ENCODE results near the gene ATP1A3. TPM values are rescaled to one million over a fixed set of nuclear protein-coding genes. Genes with fewer than 3 reads are reported as not detected.
A peak's percentile ranks its signal among the peaks of the same experiment; 100 is the strongest.

ATP1A3 gene
- total and polyA plus RNA-seq, 2 of the 13 experiments (the other 11 are each of a cell fraction or from before 2014, with no cell fraction given) = 0.01 to 0.04 TPM

GRCh38 chr19:41951686-41952172 is 42.3 kb downstream of the ATP1A3 start (continued):
- TF ChIP-seq ZSCAN25 (CRISPR knock-in tag; IDR thresholded peaks at IDR 0.05) = 0 out of 2 replicates have a peak, but pooled peaks have one; percentile 26
- TF ChIP-seq, protein P1, sequence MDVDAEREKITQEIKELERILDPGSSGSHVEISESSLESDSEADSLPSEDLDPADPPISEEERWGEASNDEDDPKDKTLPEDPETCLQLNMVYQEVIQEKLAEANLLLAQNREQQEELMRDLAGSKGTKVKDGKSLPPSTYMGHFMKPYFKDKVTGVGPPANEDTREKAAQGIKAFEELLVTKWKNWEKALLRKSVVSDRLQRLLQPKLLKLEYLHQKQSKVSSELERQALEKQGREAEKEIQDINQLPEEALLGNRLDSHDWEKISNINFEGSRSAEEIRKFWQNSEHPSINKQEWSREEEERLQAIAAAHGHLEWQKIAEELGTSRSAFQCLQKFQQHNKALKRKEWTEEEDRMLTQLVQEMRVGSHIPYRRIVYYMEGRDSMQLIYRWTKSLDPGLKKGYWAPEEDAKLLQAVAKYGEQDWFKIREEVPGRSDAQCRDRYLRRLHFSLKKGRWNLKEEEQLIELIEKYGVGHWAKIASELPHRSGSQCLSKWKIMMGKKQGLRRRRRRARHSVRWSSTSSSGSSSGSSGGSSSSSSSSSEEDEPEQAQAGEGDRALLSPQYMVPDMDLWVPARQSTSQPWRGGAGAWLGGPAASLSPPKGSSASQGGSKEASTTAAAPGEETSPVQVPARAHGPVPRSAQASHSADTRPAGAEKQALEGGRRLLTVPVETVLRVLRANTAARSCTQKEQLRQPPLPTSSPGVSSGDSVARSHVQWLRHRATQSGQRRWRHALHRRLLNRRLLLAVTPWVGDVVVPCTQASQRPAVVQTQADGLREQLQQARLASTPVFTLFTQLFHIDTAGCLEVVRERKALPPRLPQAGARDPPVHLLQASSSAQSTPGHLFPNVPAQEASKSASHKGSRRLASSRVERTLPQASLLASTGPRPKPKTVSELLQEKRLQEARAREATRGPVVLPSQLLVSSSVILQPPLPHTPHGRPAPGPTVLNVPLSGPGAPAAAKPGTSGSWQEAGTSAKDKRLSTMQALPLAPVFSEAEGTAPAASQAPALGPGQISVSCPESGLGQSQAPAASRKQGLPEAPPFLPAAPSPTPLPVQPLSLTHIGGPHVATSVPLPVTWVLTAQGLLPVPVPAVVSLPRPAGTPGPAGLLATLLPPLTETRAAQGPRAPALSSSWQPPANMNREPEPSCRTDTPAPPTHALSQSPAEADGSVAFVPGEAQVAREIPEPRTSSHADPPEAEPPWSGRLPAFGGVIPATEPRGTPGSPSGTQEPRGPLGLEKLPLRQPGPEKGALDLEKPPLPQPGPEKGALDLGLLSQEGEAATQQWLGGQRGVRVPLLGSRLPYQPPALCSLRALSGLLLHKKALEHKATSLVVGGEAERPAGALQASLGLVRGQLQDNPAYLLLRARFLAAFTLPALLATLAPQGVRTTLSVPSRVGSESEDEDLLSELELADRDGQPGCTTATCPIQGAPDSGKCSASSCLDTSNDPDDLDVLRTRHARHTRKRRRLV (CRISPR knock-in tag; IDR thresholded peaks at IDR 0.05) = no peak
- TF ChIP-seq ZNF101 (CRISPR knock-in tag; IDR thresholded peaks at IDR 0.05; ENCODE audit: borderline replicate concordance, low read depth) = no peak
- no peak for TF ChIP-seq FOXC1 (CRISPR knock-in tag; IDR thresholded peaks at IDR 0.05; ENCODE audit: borderline replicate concordance)
- TF ChIP-seq ZNF687 (CRISPR knock-in tag; IDR thresholded peaks at IDR 0.05) = peak; percentile 23
- TF ChIP-seq AHR (CRISPR knock-in tag; IDR thresholded peaks at IDR 0.05) = peak; percentile 53; the same call in 1 of the 2 replicates
- no peak for TF ChIP-seq HOXA5 (CRISPR knock-in tag; IDR thresholded peaks at IDR 0.05)
- TF ChIP-seq GZF1 (CRISPR knock-in tag; IDR thresholded peaks at IDR 0.05) = no peak
- no peak for TF ChIP-seq ZNF781 (CRISPR knock-in tag; IDR thresholded peaks at IDR 0.05; ENCODE audit: borderline replicate concordance, not compliant biosample characterization)
- TF ChIP-seq ZNF124 (CRISPR knock-in tag; IDR thresholded peaks at IDR 0.05) = no peak
- no peak for TF ChIP-seq ATF4 (CRISPR knock-in tag; IDR thresholded peaks at IDR 0.05)
- TF ChIP-seq CTCF (CRISPR knock-in tag; IDR thresholded peaks at IDR 0.05) = peak; percentile 93
- 0 out of 2 replicates have a peak, but pooled peaks have one; percentile 21 for TF ChIP-seq FOSL2 (CRISPR knock-in tag; IDR thresholded peaks at IDR 0.05)
- TF ChIP-seq, protein P2, sequence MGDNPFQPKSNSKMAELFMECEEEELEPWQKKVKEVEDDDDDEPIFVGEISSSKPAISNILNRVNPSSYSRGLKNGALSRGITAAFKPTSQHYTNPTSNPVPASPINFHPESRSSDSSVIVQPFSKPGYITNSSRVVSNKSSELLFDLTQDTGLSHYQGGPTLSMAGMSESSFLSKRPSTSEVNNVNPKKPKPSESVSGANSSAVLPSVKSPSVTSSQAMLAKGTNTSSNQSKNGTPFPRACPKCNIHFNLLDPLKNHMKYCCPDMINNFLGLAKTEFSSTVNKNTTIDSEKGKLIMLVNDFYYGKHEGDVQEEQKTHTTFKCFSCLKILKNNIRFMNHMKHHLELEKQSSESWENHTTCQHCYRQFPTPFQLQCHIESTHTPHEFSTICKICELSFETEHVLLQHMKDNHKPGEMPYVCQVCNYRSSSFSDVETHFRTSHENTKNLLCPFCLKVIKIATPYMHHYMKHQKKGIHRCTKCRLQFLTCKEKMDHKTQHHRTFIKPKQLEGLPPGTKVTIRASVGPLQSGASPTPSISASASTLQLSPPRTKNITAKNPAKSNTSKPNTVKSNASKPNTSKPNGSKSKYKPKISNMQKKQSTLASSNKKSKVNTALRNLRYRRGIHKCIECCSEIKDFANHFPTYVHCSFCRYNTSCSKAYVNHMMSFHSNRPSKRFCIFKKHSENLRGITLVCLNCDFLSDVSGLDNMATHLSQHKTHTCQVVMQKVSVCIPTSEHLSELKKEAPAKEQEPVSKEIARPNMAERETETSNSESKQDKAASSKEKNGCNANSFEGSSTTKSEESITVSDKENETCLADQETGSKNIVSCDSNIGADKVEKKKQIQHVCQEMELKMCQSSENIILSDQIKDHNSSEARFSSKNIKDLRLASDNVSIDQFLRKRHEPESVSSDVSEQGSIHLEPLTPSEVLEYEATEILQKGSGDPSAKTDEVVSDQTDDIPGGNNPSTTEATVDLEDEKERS (CRISPR knock-in tag; IDR thresholded peaks at IDR 0.05) = no peak

Measured in HepG2 (cell line).